Neural crest cell (in vitro differentiated cells): ENCODE data around the gene YBX3. TPM values are rescaled to one million over a fixed set of nuclear protein-coding genes. Genes with fewer than 3 reads are reported as not detected.

ENCODE experiments used
- DNase-seq: peaks from one replicate; pipeline ENCODE4 v3.0.0; 2021; ENCODE audit warnings: low read depth, mixed read lengths, low spot score
- H3K27ac Mint-ChIP-seq: one replicate; pipeline ENCODE4 v1.8.0; 2021; ENCODE audit warnings: mild to moderate bottlenecking, mixed read lengths; ENCODE audit not compliant: unreplicated experiment
- H3K27me3 Mint-ChIP-seq: 2 replicates; pipeline ENCODE4 v1.8.0; 2021; ENCODE audit warnings: low read depth, mild to moderate bottlenecking, mixed read lengths
- H3K36me3 Mint-ChIP-seq: 2 replicates; pipeline ENCODE4 v1.8.0; 2021; ENCODE audit warnings: low read depth, mild to moderate bottlenecking, mixed read lengths
- H3K4me1 Mint-ChIP-seq: 2 replicates; pipeline ENCODE4 v1.8.0; 2021; ENCODE audit warnings: mixed read lengths
- H3K4me3 Mint-ChIP-seq: one replicate; pipeline ENCODE4 v1.8.0; 2021; ENCODE audit warnings: mild to moderate bottlenecking, mixed read lengths
- H3K9me3 Mint-ChIP-seq: 2 replicates; pipeline ENCODE4 v1.8.0; 2021; ENCODE audit warnings: mixed read lengths
- total RNA-seq: library from RNA; stranded (reverse); gene quantifications from 2 replicates; pipeline ENCODE4 v1.2.1, GENCODE V29; 2021
- TF ChIP-seq, protein P1 (sequence below): fragments of 200-600 bp; sonication (generic); conservative IDR thresholded peaks from 2 replicates; pipeline ENCODE4 v1.5.0; 2021; ENCODE audit warnings: antibody characterized with exemption, mild to moderate bottlenecking

The YBX3 gene
- total RNA-seq, 1 donor from 2014 or later = 90.4 TPM

DNA sequence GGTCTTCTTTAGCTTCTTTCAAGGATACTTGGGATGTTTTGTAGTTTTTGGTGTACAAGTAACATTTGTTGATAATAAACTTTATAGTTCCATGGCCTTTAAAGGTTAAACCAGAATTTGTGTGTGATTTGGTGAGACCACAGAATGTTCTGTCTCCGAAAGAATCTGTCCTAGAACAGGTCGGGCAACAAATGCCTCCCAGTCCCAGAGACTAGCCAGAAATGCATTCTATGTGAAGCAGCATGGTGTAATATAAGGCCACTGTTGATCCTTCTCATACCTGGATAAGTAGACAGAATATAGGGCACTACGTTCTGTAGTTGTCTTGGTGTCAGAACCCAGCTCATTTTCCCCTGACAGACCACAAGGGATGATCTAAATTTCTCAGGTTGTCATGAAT lies 59.3 kb downstream of the YBX3 start:
- H3K27me3 Mint-ChIP-seq = peaks cover 28% of the 10 kb centered on the region
- H3K27ac Mint-ChIP-seq = no peak overlapping the region
- no peaks in the 10 kb centered on the region for H3K36me3 Mint-ChIP-seq
- TF ChIP-seq, protein P1, sequence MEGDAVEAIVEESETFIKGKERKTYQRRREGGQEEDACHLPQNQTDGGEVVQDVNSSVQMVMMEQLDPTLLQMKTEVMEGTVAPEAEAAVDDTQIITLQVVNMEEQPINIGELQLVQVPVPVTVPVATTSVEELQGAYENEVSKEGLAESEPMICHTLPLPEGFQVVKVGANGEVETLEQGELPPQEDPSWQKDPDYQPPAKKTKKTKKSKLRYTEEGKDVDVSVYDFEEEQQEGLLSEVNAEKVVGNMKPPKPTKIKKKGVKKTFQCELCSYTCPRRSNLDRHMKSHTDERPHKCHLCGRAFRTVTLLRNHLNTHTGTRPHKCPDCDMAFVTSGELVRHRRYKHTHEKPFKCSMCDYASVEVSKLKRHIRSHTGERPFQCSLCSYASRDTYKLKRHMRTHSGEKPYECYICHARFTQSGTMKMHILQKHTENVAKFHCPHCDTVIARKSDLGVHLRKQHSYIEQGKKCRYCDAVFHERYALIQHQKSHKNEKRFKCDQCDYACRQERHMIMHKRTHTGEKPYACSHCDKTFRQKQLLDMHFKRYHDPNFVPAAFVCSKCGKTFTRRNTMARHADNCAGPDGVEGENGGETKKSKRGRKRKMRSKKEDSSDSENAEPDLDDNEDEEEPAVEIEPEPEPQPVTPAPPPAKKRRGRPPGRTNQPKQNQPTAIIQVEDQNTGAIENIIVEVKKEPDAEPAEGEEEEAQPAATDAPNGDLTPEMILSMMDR = no peak
- no peaks in the 10 kb centered on the region for H3K9me3 Mint-ChIP-seq
- H3K4me3 Mint-ChIP-seq = no peak overlapping the region
- DNase-seq = no peak
- H3K4me1 Mint-ChIP-seq = no peaks in the 10 kb centered on the region

DNA sequence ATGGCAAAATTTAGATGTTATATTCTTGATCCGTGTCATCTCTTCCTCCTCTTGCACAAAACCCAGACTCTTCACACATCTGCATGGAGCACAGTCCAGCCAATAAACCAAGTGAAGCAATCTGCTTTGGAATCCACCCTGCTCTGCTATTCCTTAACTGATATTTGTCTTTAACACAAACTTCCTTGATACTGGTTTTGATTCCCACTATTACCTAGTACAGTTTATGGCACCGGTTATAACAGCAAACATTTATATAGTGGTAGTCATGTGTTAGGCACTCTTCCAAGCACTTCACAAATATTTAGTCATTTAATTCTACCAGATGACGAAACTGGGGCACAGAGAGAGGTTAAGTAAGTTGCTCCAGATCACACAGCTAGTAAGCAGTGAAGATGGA lies 61.8 kb downstream of the YBX3 start:
- Mint-ChIP-seq H3K9me3 (peaks cover 3% of the 10 kb centered on the region), H3K36me3 (no peaks in the 10 kb centered on the region), H3K4me1 (no peaks in the 10 kb centered on the region), H3K27me3 (peaks cover 20% of the 10 kb centered on the region), H3K4me3 (no peak overlapping the region), H3K27ac (no peak overlapping the region)
- DNase-seq = no peak
- TF ChIP-seq, protein P1 = no peak

DNA sequence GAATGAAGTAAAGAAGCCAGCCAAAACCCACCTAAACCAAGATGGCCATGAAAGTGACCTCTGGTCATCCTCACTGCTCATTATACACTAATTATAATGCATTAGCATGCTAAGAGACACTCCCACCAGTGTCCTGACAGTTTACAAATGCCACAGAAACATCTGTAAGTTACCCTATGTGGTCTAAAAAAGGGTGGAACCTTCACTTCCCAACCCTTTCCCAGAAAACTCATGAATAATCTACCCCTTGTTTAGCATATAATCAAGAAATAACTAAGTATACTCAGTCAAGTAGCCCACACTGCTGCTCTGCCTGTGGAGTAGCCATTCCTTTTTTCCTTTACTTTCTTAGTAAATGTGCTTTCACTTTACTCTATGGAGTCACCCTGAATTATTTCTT lies 69.1 kb downstream of the YBX3 start:
- Mint-ChIP-seq H3K27ac (no peak overlapping the region), H3K27me3 (no peaks in the 10 kb centered on the region), H3K4me1 (no peaks in the 10 kb centered on the region), H3K36me3 (no peaks in the 10 kb centered on the region), H3K9me3 (peaks cover 6% of the 10 kb centered on the region), H3K4me3 (no peak overlapping the region)
- DNase-seq = no peak
- TF ChIP-seq, protein P1 = no peak

DNA sequence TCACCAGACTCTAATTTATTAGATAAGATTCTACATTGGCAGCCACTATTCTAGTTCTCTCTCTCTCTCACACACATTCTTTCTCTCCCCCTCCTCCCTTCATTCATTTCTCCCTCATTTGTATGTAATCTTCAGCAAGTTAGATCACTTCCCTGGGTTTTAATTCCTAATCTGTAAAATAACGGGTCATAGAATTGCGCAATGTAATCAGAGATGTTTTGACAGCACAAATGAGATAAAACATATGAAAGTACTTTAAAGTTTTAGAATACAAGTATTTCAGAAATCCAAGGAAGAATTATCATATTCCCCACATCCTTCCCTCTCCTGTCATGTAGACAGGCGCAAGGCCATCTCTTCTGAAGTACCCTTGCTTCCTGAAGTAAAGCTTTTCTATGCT lies 70.9 kb downstream of the YBX3 start:
- H3K27me3 Mint-ChIP-seq = no peaks in the 10 kb centered on the region
- no peak for DNase-seq
- H3K4me1 Mint-ChIP-seq = no peaks in the 10 kb centered on the region
- H3K36me3 Mint-ChIP-seq = peaks cover 3% of the 10 kb centered on the region
- peaks cover 9% of the 10 kb centered on the region for H3K9me3 Mint-ChIP-seq
- TF ChIP-seq, protein P1 = no peak
- no peak overlapping the region for H3K4me3 Mint-ChIP-seq
- H3K27ac Mint-ChIP-seq = no peak overlapping the region

Other genes with a start within 250 kb of the YBX3 start
- 0.73 and 0.96 TPM in 2 replicates for gene EIF2S3B, start 217.4 kb downstream of the YBX3 start, total RNA-seq
- gene MAGOHB, start 109.7 kb downstream of the YBX3 start, total RNA-seq = 51.6 and 56.5 TPM in 2 replicates
- not detected in 2 replicates for gene STYK1, start 49.3 kb downstream of the YBX3 start, total RNA-seq
- 0.21 TPM in 1 of 2 replicates, not detected in the other for gene TAS2R7, start 79.3 kb upstream of the YBX3 start, total RNA-seq
- not detected in 2 replicates for gene TAS2R8, start 84.0 kb upstream of the YBX3 start, total RNA-seq
- 0.39 TPM in 1 of 2 replicates, not detected in the other for gene TAS2R9, start 86.8 kb upstream of the YBX3 start, total RNA-seq
- gene TAS2R10, start 103.0 kb upstream of the YBX3 start, total RNA-seq = 1.1 and 1.2 TPM in 2 replicates
- gene PRR4, start 126.2 kb upstream of the YBX3 start, total RNA-seq = 3.3 and 6.9 TPM in 2 replicates
- 17.4 and 21.1 TPM in 2 replicates for gene PRH1, start 160.9 kb upstream of the YBX3 start, total RNA-seq
- gene TAS2R13, start 186.2 kb upstream of the YBX3 start, total RNA-seq = 1.0 and 1.1 TPM in 2 replicates
- gene PRH2, start 205.9 kb upstream of the YBX3 start, total RNA-seq = not detected in 2 replicates
- gene TAS2R14, start 215.9 kb upstream of the YBX3 start, total RNA-seq = 1.7 and 2.1 TPM in 2 replicates